HCT116 (cell line): ENCODE results near the gene CD248. TPM values are rescaled to one million over a fixed set of nuclear protein-coding genes. Genes with fewer than 3 reads are reported as not detected.

Experiments used
- ATAC-seq: fragments of 200-7000 bp; cut with Tn5 transposase; 2 replicates; pipeline ENCODE4 v1.9.1; 2020; ENCODE audit warnings: mild to moderate bottlenecking, moderate library complexity
- BruUV-seq: library from RNA; stranded (reverse); fragments of 400-500 nt; replicated peaks from 2 replicates; lab custom pipeline; 2021; lab: Mats Ljungman, UMichigan
- CTCF ChIA-PET: fragments of 300-600 bp; sonication (Branson Sonifier 250); formaldehyde crosslinking; loops from one replicate; lab custom pipeline; 2021; ENCODE audit warnings: antibody characterized with exemption; lab: Charles Lee
- POLR2A ChIA-PET: fragments of 300-600, 350-600 bp; sonication (Branson Sonifier 250); formaldehyde crosslinking; loops from one replicate; lab custom pipeline; 2021; ENCODE audit warnings: antibody characterized with exemption; lab: Charles Lee
- RAD21 ChIA-PET, 2 experiments: fragments of 300-600 bp; sonication (Branson Sonifier 250); formaldehyde crosslinking; loops; one replicate each; lab custom pipeline; 2023; ENCODE audit warnings: low total read pairs in 2 of 2; ENCODE audit not compliant: uncharacterized antibody in 2 of 2, unreplicated experiment in 2 of 2, low non-redundant PET in 1 of 2; lab: Charles Lee
- DNase-seq: peaks from one replicate; pipeline ENCODE4 v3.0.0-alpha.2; 2010; ENCODE audit warnings: low read depth, low spot score
- H2AFZ ChIP-seq: fragments of 200-600 bp; shearing (Covaris generic), sonication (generic); 2 replicates; pipeline ENCODE4 v1.6.1; 2017; ENCODE audit warnings: low read depth, mixed run types, mixed read lengths, antibody characterized with exemption, low read length; ENCODE audit not compliant: poor library complexity, severe bottlenecking
- H3K27ac ChIP-seq: 2 replicates; pipeline ENCODE4 v1.5.1; 2012; ENCODE audit warnings: low read depth, low read length
- H3K27me3 ChIP-seq: fragments of 200-600 bp; sonication (generic); 2 replicates; pipeline ENCODE4 v1.6.1; 2016; ENCODE audit warnings: mixed run types, low read length, mixed read lengths; ENCODE audit not compliant: insufficient read depth
- H3K36me3 ChIP-seq, 2 experiments: fragments of 200-500 bp in 1 of 2; fragments of 200-600 bp in 1 of 2; sonication (Bioruptor generic) in 1 of 2; sonication (generic) in 1 of 2; 2 replicates each; pipeline versions ENCODE4 v1.5.1 to v1.6.1; 2014 to 2016; ENCODE audit warnings: low read length in 2 of 2, inconsistent platforms in 1 of 2, mixed read lengths in 1 of 2, mixed run types in 1 of 2; ENCODE audit not compliant: insufficient read depth in 2 of 2, control insufficient read depth in 1 of 2
- H3K4me1 ChIP-seq, 2 experiments: fragments of 200-600 bp in 1 of 2; sonication (generic) in 1 of 2; 2 replicates each; pipeline versions ENCODE4 v1.5.1 to v1.6.1; 2012 to 2017; ENCODE audit warnings: low read length in 2 of 2, inconsistent platforms in 1 of 2, mild to moderate bottlenecking in 1 of 2, mixed read lengths in 1 of 2, mixed run types in 1 of 2, moderate library complexity in 1 of 2; ENCODE audit not compliant: insufficient read depth in 2 of 2, control insufficient read depth in 1 of 2
- H3K4me2 ChIP-seq: fragments of 200-600 bp; sonication (generic); 2 replicates; pipeline ENCODE4 v1.6.1; 2017; ENCODE audit warnings: mixed run types, low read length, mixed read lengths
- H3K4me3 ChIP-seq, 2 experiments: fragments of 200-600 bp in 1 of 2; sonication (generic) in 1 of 2; replicated peaks in 1 of 2; 2 replicates each; pipeline ENCODE4 v1.5.1; 2011 to 2016; ENCODE audit warnings: low read length in 2 of 2, control low read depth in 1 of 2, low read depth in 1 of 2, mild to moderate bottlenecking in 1 of 2, mixed read lengths in 1 of 2, mixed run types in 1 of 2
- H3K79me2 ChIP-seq: fragments of 200-600 bp; sonication (generic); 2 replicates; pipeline ENCODE4 v1.6.1; 2017; ENCODE audit warnings: mild to moderate bottlenecking, mixed run types, low read length, moderate library complexity, mixed read lengths; ENCODE audit not compliant: insufficient read depth
- H3K9ac ChIP-seq: fragments of 200-600 bp; sonication (generic); 2 replicates; pipeline ENCODE4 v1.6.1; 2016; ENCODE audit warnings: low read length, mixed read lengths
- H3K9me2 ChIP-seq: fragments of 200-600 bp; sonication (generic), shearing (Covaris generic); 2 replicates; pipeline ENCODE4 v1.6.1; 2017; ENCODE audit warnings: mixed run types, mild to moderate bottlenecking, moderate library complexity; ENCODE audit not compliant: insufficient read depth
- H3K9me3 ChIP-seq, 2 experiments: fragments of 200-500 bp in 1 of 2; fragments of 200-600 bp in 1 of 2; sonication (Bioruptor generic) in 1 of 2; sonication (generic) in 1 of 2; 2 replicates each; pipeline ENCODE4 v1.6.1; 2014 to 2017; ENCODE audit warnings: low read length in 2 of 2, mixed read lengths in 2 of 2, inconsistent platforms in 1 of 2, low read depth in 1 of 2, mild to moderate bottlenecking in 1 of 2, mixed run types in 1 of 2, moderate library complexity in 1 of 2; ENCODE audit not compliant: control insufficient read depth in 1 of 2, insufficient read depth in 1 of 2
- H4K20me1 ChIP-seq: fragments of 200-600 bp; sonication (generic), shearing (Covaris generic); 2 replicates; pipeline ENCODE4 v1.6.1; 2017; ENCODE audit warnings: mixed run types, mild to moderate bottlenecking, moderate library complexity; ENCODE audit not compliant: insufficient read depth
- CBX3 ChIP-seq: IDR thresholded peaks from 2 replicates; pipeline ENCODE4 v1.6.1; 2012; ENCODE audit warnings: low read depth
- CEBPB ChIP-seq: IDR thresholded peaks from 2 replicates; pipeline ENCODE4 v1.6.1; 2012; ENCODE audit warnings: low read depth
- EGR1 ChIP-seq: IDR thresholded peaks from 2 replicates; pipeline ENCODE4 v1.6.1; 2012; ENCODE audit warnings: low read depth
- JUND ChIP-seq: IDR thresholded peaks from 2 replicates; pipeline ENCODE4 v1.6.1; 2012
- MAX ChIP-seq: IDR thresholded peaks from 2 replicates; pipeline ENCODE4 v1.6.1; 2012
- RAD21 ChIP-seq: IDR thresholded peaks from 2 replicates; pipeline ENCODE4 v1.6.1; 2012; ENCODE audit warnings: low read depth, mild to moderate bottlenecking
- SIN3A ChIP-seq: IDR thresholded peaks from 2 replicates; pipeline ENCODE4 v1.6.1; 2012; ENCODE audit warnings: low read depth
- intact Hi-C: fragments of 100-400 bp; cut with micrococcal nuclease; formaldehyde crosslinking; loops from 2 replicates; pipeline ENCODE4 v1.10.0; 2022
- total RNA-seq: library from RNA; stranded (reverse); gene quantifications from one replicate; pipeline ENCODE4 v1.2.1, GENCODE V29; 2021; ENCODE audit not compliant: unreplicated experiment
- TF ChIP-seq, protein P1 (sequence below): IDR thresholded peaks from 2 replicates; pipeline ENCODE4 v1.6.1; 2011; ENCODE audit warnings: mild to moderate bottlenecking, low read length, moderate library complexity; ENCODE audit not compliant: insufficient replicate concordance; ENCODE audit errors: extremely low read depth

CD248 gene
- total RNA-seq, 1 experiment from 2014 or later, result 0.32 TPM

DNA sequence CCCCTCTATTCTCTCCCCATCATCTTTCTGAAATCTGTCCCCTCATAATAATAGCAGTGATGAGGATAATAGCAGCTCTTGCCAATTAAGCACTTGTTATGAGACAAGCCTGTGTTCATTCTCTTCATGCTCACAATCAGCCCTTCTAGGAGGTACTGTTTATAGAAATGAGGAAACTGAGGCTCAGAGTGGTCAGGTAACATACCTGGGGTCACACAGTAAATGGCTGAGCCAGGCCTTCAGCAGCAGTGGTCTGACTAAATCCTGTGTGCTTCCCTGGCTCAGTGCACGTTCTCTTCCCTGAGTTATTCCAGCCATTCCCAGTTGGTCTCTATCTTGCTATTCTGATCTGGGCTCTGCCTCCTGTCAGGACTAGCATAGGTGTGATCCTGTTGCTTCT is 42.6 kb downstream of the CD248 start:
- intact Hi-C loops, result no loop called here
- ChIA-PET RAD21 (no interaction called here), CTCF (no interaction called here), POLR2A (no interaction called here)
- DNase-seq, result no peak
- peaks cover 6 to 8% of the 10 kb centered on the region in 2 experiments for H3K4me1 ChIP-seq
- no peak for ATAC-seq
- H3K4me3 ChIP-seq, result no peak overlapping the region
- peaks cover 25% of the 10 kb centered on the region for H3K79me2 ChIP-seq
- H3K27me3 ChIP-seq, result no peaks in the 10 kb centered on the region
- H3K9me2 ChIP-seq, result no peaks in the 10 kb centered on the region
- no peaks in the 10 kb centered on the region for H3K9me3 ChIP-seq
- TF ChIP-seq JUND, result no peak
- TF ChIP-seq RAD21, result no peak
- TF ChIP-seq CEBPB, result no peak
- no peak for TF ChIP-seq CBX3
- TF ChIP-seq SIN3A, result no peak
- TF ChIP-seq EGR1, result no peak
- no peak for TF ChIP-seq MAX
- no peak overlapping the region for H3K4me2 ChIP-seq
- H4K20me1 ChIP-seq, result no peaks in the 10 kb centered on the region
- peaks cover 18 to 20% of the 10 kb centered on the region in 2 experiments; a peak in 3 of 4 replicates for H3K36me3 ChIP-seq
- H2AFZ ChIP-seq, result no peak overlapping the region
- BruUV-seq, result no TSS peak
- no peak overlapping the region for H3K9ac ChIP-seq
- H3K27ac ChIP-seq, result no peak overlapping the region

- intact Hi-C loops, result no loop called here
- RAD21 ChIA-PET, result no interaction called here
- H3K27me3 ChIP-seq, result no peaks in the 10 kb centered on the region
- no peak for TF ChIP-seq JUND
- TF ChIP-seq, protein P1, sequence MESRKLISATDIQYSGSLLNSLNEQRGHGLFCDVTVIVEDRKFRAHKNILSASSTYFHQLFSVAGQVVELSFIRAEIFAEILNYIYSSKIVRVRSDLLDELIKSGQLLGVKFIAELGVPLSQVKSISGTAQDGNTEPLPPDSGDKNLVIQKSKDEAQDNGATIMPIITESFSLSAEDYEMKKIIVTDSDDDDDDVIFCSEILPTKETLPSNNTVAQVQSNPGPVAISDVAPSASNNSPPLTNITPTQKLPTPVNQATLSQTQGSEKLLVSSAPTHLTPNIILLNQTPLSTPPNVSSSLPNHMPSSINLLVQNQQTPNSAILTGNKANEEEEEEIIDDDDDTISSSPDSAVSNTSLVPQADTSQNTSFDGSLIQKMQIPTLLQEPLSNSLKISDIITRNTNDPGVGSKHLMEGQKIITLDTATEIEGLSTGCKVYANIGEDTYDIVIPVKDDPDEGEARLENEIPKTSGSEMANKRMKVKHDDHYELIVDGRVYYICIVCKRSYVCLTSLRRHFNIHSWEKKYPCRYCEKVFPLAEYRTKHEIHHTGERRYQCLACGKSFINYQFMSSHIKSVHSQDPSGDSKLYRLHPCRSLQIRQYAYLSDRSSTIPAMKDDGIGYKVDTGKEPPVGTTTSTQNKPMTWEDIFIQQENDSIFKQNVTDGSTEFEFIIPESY, result no peak
- TF ChIP-seq, all 23 proteins: peak for 0
- Histone ChIP-seq H4K20me1 (no peaks in the 10 kb centered on the region), H3K27ac (no peak overlapping the region), H3K36me3 (peaks cover 18 to 20% of the 10 kb centered on the region in 2 experiments; a peak in 3 of 4 replicates), H3K4me1 (peaks cover 6 to 15% of the 10 kb centered on the region in 2 experiments), H3K79me2 (peaks cover 31% of the 10 kb centered on the region), H3K9ac (no peak overlapping the region), H3K9me2 (no peaks in the 10 kb centered on the region), H3K4me2 (no peak overlapping the region), H3K4me3 (no peak overlapping the region), H2AFZ (no peak overlapping the region), H3K9me3 (no peaks in the 10 kb centered on the region)
- ChIA-PET POLR2A (no interaction called here), CTCF (interaction anchor here (0.7 to 1.0 kb wide), 2 partner anchors 10 kb away, joined by 3 read pairs; no protein-coding TSS in a partner anchor)
- ATAC-seq (no peak), DNase-seq (no peak)
- BruUV-seq, result no TSS peak
These were observed 44.2 kb downstream of the CD248 start for GRCh38 chr11:66272596-66272995.
